HAP-1 (cell line): ENCODE measurements around the gene HOXC4.
A peak's percentile ranks its signal among the peaks of the same experiment; 100 is the strongest.

Source experiments
- DNase-seq, 2 experiments: peaks; one replicate each; pipeline ENCODE4 v3.0.0-alpha.2; 2016 to 2020; ENCODE audit warnings: low spot score in 2 of 2
- H3K27me3 ChIP-seq: fragments of 250-450 bp; sonication (Bioruptor Pico); 2 replicates; pipeline ENCODE4 v1.5.1; 2020; ENCODE audit warnings: low read depth, mild to moderate bottlenecking, moderate library complexity
- H3K36me3 ChIP-seq: fragments of 250-450 bp; sonication (Bioruptor Pico); replicated peaks from 2 replicates; pipeline ENCODE4 v1.5.1; 2020; ENCODE audit warnings: mild to moderate bottlenecking
- H3K4me1 ChIP-seq: fragments of 250-450 bp; sonication (Bioruptor Pico); 2 replicates; pipeline ENCODE4 v1.5.1; 2020; ENCODE audit warnings: mild to moderate bottlenecking
- H3K4me3 ChIP-seq: fragments of 250-450 bp; sonication (Bioruptor Pico); 2 replicates; pipeline ENCODE4 v1.5.1; 2020; ENCODE audit warnings: mild to moderate bottlenecking, moderate library complexity
- H3K9me3 ChIP-seq: fragments of 250-450 bp; sonication (Bioruptor Pico); 2 replicates; pipeline ENCODE4 v1.5.1; 2020; ENCODE audit warnings: mild to moderate bottlenecking, moderate library complexity
- in situ Hi-C: fragments of 300-500 bp; cut with MboI; formaldehyde crosslinking; loops from 3 replicates; pipeline ENCODE4 v1.14.3; 2020; ENCODE audit warnings: low sequenced_read_pairs, inconsistent platforms, mixed read lengths

The HOXC4 gene

DNA sequence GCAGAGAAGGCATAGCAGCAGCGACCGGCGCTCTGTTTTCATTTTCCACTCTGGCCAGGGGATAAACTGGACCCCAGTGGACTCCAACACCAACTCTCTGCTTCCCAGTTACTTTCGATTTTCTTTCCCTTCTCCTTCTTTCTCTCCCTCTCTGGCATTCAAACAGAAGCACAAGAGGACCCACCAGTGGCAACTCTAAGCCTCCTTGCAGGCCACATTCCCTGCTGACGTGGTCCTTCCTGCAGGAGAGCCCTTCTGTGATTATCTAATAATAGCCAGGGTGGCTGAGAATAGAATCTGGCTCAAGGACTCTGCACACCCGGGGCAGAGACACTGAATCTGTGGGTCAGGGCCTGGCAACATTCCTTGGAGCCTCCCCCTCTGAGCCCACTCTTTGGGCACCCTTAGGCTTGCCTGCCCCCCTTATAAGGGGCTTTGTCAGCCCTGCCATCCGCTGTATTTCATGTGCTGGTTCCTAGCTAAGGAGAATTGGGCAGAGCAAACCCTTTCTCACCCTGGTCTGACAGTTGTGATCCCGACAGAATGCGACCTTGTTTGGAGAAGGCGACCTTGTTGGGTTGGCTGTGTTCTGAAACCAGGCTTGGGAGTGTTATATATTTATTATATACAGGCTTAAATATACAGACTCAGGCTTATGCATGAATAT is 33.6 kb upstream of the HOXC4 start:
- Histone ChIP-seq H3K36me3 (no peaks in the 10 kb centered on the region), H3K27me3 (no peaks in the 10 kb centered on the region), H3K4me3 (no peak overlapping the region), H3K9me3 (no peaks in the 10 kb centered on the region), H3K4me1 (peaks cover 17% of the 10 kb centered on the region)
- in situ Hi-C loops, result no loop called here
- DNase-seq, result no peak

DNA sequence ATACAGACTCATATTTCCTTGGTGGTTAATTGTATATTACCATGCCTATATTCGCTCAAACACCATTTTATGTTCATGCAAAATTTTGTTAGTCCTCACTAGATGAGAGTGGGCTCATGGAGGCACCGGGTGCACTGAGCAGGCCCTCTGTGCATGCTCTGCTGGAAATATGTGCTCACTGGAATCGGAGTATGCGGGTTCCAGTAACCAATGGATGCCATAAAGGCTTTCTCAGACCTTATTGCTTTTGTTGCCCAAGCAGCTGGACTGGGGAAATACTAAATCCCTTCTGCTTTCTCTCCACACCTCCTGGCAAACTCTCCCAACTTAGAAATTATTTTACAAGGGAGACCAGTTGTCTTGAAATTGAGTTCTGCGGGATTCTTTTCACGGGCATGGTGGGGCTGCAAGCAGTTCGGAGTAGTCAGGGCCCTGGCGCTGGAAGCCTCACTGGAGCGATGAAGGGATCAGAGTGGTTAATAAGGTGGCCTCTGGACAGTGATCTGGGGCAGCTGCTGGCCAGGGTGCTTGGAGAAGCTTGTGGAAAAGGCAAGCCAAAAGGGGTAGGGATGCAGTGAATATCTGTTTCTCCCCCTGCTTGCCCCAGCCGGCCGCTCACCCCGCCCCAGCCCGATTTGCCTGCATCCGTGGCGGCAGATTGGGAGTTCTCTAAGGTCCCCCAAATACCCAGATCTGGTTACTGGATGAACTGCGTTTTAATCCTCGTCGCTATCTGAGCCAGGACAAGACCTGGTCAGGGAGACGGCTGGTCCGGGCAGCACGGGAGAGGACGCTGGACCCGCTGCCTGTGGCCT is 32.8 kb upstream of the HOXC4 start:
- Histone ChIP-seq H3K4me1 (peaks cover 14% of the 10 kb centered on the region), H3K36me3 (no peaks in the 10 kb centered on the region), H3K9me3 (no peaks in the 10 kb centered on the region), H3K27me3 (no peaks in the 10 kb centered on the region), H3K4me3 (no peak overlapping the region)
- no peak for DNase-seq
- in situ Hi-C loops, result no loop called here

- in situ Hi-C loops, result no loop called here
- H3K9me3 ChIP-seq, result no peaks in the 10 kb centered on the region
- no peaks in the 10 kb centered on the region for H3K36me3 ChIP-seq
- peaks cover 11% of the 10 kb centered on the region for H3K4me1 ChIP-seq
- DNase-seq, result no peak
- no peaks in the 10 kb centered on the region for H3K27me3 ChIP-seq
- H3K4me3 ChIP-seq, result no peak overlapping the region
These were observed 32.1 kb upstream of the HOXC4 start for GRCh38 chr12:54021432-54022013.

- Histone ChIP-seq H3K9me3 (no peaks in the 10 kb centered on the region), H3K4me1 (peaks cover 10% of the 10 kb centered on the region), H3K36me3 (no peaks in the 10 kb centered on the region), H3K4me3 (no peak overlapping the region), H3K27me3 (no peaks in the 10 kb centered on the region)
- no peak for DNase-seq
- in situ Hi-C loops, result no loop called here
These were observed 30.4 kb upstream of the HOXC4 start for GRCh38 chr12:54022960-54023884.

GRCh38 chr12:54024127-54024526 is 29.5 kb upstream of the HOXC4 start:
- Histone ChIP-seq H3K4me3 (no peak overlapping the region), H3K27me3 (no peaks in the 10 kb centered on the region), H3K36me3 (no peaks in the 10 kb centered on the region), H3K9me3 (no peaks in the 10 kb centered on the region), H3K4me1 (peaks cover 9% of the 10 kb centered on the region)
- no peak for DNase-seq
- in situ Hi-C loops, result no loop called here

DNA sequence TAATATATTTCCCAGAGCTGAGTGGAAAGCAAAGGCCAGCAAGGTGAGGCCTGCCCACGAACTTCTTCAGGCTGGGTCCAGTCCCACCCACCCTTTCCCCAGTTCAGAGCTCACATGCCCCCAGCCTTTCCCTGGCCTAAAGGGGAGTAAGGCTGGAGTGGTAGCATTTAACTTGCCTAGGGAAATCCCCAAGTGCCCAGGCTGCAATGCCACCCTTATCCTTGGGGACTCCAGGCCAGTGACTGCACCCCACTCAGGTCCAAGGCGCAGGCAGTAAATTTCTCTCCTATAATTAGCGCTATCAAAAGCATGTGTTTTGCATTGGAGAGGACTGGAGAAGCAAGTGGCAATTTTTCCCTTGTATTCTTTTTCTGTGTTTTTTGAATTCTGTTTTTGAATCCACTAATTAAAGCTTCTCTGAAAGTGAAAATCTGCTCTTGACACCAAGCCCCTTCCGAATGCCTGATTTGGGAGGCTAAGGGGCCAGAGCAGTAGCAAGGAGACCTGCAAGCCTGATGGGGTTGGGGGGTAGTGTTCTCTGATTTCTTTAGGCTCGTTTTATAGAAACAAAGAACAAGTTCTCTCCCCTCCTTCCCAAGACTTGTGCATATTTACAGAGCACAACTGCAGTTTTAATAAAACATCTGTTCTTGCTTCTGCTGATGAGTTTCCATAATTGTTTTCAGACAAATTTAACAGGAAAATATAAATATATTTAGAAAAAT is 28.9 kb upstream of the HOXC4 start:
- in situ Hi-C loops, result no loop called here
- peaks cover 4% of the 10 kb centered on the region; the same call in 1 of the 2 replicates for H3K4me1 ChIP-seq
- H3K9me3 ChIP-seq, result no peaks in the 10 kb centered on the region
- no peak for DNase-seq
- no peaks in the 10 kb centered on the region for H3K27me3 ChIP-seq
- no peaks in the 10 kb centered on the region for H3K36me3 ChIP-seq
- no peak overlapping the region for H3K4me3 ChIP-seq

GRCh38 chr12:54025499-54026405 is 27.9 kb upstream of the HOXC4 start:
- Histone ChIP-seq H3K4me1 (peaks cover 4% of the 10 kb centered on the region; the same call in 1 of the 2 replicates), H3K27me3 (no peaks in the 10 kb centered on the region), H3K9me3 (no peaks in the 10 kb centered on the region), H3K4me3 (no peak overlapping the region), H3K36me3 (no peaks in the 10 kb centered on the region)
- in situ Hi-C loops, result no loop called here
- DNase-seq, result no peak

DNA sequence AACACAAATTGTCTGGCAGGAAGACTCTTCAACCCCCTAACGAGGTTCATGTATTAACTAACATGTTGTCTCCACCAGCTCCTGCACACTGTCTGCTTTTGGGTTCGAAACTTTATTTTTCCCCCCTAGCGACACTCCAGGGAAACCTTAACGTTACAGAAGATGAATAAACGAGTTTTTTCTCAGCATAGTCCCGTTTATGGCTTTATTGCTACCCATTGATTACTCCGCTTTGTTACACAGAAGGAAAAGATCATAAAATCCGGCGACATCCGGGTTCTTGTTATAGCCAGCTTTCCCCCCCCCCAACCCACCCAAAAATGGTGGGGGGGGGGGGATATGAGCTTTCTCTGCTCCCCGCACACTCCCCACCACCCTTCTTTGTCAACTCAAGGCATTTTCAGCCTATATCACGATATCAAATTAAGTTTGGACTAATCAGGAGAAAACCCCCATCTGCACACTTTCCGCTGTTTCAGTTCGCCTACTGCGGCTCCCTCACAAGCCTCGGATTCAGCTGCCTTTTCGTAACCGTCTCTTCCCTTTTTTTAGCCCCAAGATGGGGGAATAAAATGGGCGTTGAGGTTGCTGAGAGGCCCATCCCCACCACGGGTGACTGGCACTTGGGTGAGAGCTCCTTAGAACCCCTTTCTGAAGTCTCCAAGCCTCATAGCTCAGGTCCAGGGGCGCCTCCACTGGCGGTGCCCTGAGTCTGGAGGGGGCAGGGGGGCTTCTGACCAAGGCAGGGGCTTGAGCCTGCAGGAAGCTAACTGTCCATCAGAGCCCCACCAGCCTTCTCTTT is 26.8 kb upstream of the HOXC4 start:
- no peak for DNase-seq
- in situ Hi-C loops, result no loop called here
- Histone ChIP-seq H3K36me3 (no peaks in the 10 kb centered on the region), H3K27me3 (no peaks in the 10 kb centered on the region), H3K9me3 (no peaks in the 10 kb centered on the region), H3K4me3 (no peak overlapping the region), H3K4me1 (peaks cover 4% of the 10 kb centered on the region; the same call in 1 of the 2 replicates)

DNA sequence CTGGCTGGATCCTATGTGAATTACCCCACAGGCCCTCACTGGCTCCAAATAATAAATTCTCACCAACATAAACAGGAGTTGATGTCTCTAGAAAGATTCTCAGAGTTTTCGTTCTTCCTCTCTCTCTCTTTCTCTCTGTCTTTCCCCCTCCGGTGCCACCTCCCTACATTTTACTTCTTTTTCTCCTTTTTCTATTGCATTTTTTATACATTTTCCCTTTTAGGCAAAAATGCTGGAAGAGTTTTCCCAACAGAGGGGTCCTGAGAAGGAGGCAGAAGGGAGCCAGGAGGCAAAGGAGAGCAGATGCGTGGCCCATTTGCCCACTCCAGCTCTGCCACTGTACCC is 26.2 kb upstream of the HOXC4 start:
- no peaks in the 10 kb centered on the region for H3K36me3 ChIP-seq
- H3K4me1 ChIP-seq, result peaks cover 4% of the 10 kb centered on the region; the same call in 1 of the 2 replicates
- no peak for DNase-seq
- H3K4me3 ChIP-seq, result no peak overlapping the region
- in situ Hi-C loops, result no loop called here
- no peaks in the 10 kb centered on the region for H3K27me3 ChIP-seq
- H3K9me3 ChIP-seq, result no peaks in the 10 kb centered on the region

DNA sequence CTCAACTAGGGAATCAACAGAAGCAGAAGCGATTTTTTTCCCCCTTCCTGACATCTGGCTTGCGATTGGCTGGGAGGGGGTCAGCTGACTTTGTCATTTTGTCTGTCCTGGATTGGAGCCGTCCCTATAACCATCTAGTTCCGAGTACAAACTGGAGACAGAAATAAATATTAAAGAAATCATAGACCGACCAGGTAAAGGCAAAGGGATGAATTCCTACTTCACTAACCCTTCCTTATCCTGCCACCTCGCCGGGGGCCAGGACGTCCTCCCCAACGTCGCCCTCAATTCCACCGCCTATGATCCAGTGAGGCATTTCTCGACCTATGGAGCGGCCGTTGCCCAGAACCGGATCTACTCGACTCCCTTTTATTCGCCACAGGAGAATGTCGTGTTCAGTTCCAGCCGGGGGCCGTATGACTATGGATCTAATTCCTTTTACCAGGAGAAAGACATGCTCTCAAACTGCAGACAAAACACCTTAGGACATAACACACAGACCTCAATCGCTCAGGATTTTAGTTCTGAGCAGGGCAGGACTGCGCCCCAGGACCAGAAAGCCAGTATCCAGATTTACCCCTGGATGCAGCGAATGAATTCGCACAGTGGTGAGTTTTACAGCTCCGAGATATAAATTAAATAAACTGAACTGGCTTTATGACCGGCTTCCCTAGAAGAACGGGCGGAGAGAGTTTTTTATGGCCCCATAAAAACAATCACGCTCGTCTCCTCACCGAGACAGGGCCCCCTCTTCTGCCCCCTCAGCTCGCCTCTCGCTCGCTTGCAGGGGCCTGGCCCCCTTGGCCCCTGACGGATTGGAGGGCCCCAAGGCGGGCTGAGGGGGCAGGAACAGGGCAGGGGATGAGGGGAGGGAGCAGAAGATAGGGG is 25.1 kb upstream of the HOXC4 start, which contains the start of gene HOXC6:
HOXC6 (plus strand) TSS at position 127 of the 888 bp plus-strand sequence; CDS start at position 209, 82 bp downstream.
- Histone ChIP-seq H3K27me3 (no peaks in the 10 kb centered on the region), H3K4me3 (peak within 1 kb of the TSS; percentile 21), H3K4me1 (peaks cover 10% of the 10 kb centered on the region), H3K36me3 (no peaks in the 10 kb centered on the region), H3K9me3 (no peaks in the 10 kb centered on the region)
- in situ Hi-C loops, result no loop called here
- DNase-seq, result peak in 1 of 2 experiments; percentile 64
